ENCODE data around the gene RASSF3.

GRCh38 chr12:64673490-64674169 is 63.3 kb downstream of the RASSF3 start:
- TF ChIP-seq CTCF (IDR thresholded peaks at IDR 0.05) (no peak), POLR2AphosphoS5 (IDR thresholded peaks at IDR 0.05; ENCODE audit: insufficient read depth in 1 of 2, low read depth in 1 of 2) (no peak), POLR2A (IDR thresholded peaks at IDR 0.05) (no peak)
